NCI-H446 (cell line): ENCODE results near the gene KRTAP12-3.
"Not testable (repeated sequence)": the region's sequence is repeated elsewhere in the genome, so short reads cannot be mapped to it uniquely, and the experiment has no call there.

Experiments used
- DNase-seq, 2 experiments: peaks; one replicate each; lab custom pipeline; 2025; lab: John Stamatoyannopoulos, UW

The KRTAP12-3 gene

GRCh38 chr21:44685050-44685449 is 27.3 kb downstream of the KRTAP12-3 start:
- DNase-seq: not testable (repeated sequence)

GRCh38 chr21:44686000-44686781 is 28.5 kb downstream of the KRTAP12-3 start:
- DNase-seq: no peak

- DNase-seq: no peak
Measured at GRCh38 chr21:44686843-44687561, 29.3 kb downstream of the KRTAP12-3 start.

GRCh38 chr21:44687671-44688070 is 29.9 kb downstream of the KRTAP12-3 start:
- DNase-seq: no peak

- not testable (repeated sequence) for DNase-seq
Measured at GRCh38 chr21:44689740-44690139, 32.0 kb downstream of the KRTAP12-3 start.

- no peak for DNase-seq
Measured at GRCh38 chr21:44691686-44692085, 34.0 kb downstream of the KRTAP12-3 start.

GRCh38 chr21:44692798-44693512 is 35.2 kb downstream of the KRTAP12-3 start:
- no peak for DNase-seq

- DNase-seq: no peak
Measured at GRCh38 chr21:44694776-44695175, 37.0 kb downstream of the KRTAP12-3 start.

- DNase-seq: no peak
Measured at GRCh38 chr21:44695184-44695583, 37.5 kb downstream of the KRTAP12-3 start.

GRCh38 chr21:44695641-44696040 is 37.9 kb downstream of the KRTAP12-3 start:
- no peak for DNase-seq

GRCh38 chr21:44696572-44696971 is 38.8 kb downstream of the KRTAP12-3 start:
- DNase-seq: no peak

GRCh38 chr21:44697172-44697810 is 39.6 kb downstream of the KRTAP12-3 start, which contains the start of gene KRTAP10-12:
Gene KRTAP10-12 (plus strand): TSS chr21:44697172. CDS start chr21:44697202, 30 bp downstream.
- not testable (repeated sequence) for DNase-seq

- no peak for DNase-seq
Measured at GRCh38 chr21:44697811-44698734, 40.3 kb downstream of the KRTAP12-3 start.

- DNase-seq: no peak
Measured at GRCh38 chr21:44699502-44700001, 41.8 kb downstream of the KRTAP12-3 start.

GRCh38 chr21:44700101-44701022 is 42.6 kb downstream of the KRTAP12-3 start:
- DNase-seq: no peak

GRCh38 chr21:44701023-44701400 is 43.3 kb downstream of the KRTAP12-3 start:
- no peak for DNase-seq

GRCh38 chr21:44701541-44701940 is 43.8 kb downstream of the KRTAP12-3 start:
- no peak for DNase-seq

- DNase-seq: peak; percentile 8 to 54
Measured at GRCh38 chr21:44702111-44702972, 44.6 kb downstream of the KRTAP12-3 start.
